HepG2 (cell line): ENCODE results near the gene ITPR1. TPM values are rescaled to one million over a fixed set of nuclear protein-coding genes. Genes with fewer than 3 reads are reported as not detected.
A peak's percentile ranks its signal among the peaks of the same experiment; 100 is the strongest.

ENCODE experiments used
- CC2D1A ChIP-seq: sonication (generic); formaldehyde crosslinking; IDR thresholded peaks from 2 replicates; pipeline ENCODE4 v1.8.1; 2023; ENCODE audit warnings: mild to moderate bottlenecking, missing genetic modification reagents
- CREM ChIP-seq, 2 experiments: sonication (generic) in 1 of 2; formaldehyde crosslinking in 1 of 2; IDR thresholded peaks; 2 replicates each; pipeline versions ENCODE4 v1.4.0 to v1.6.1; 2016 to 2020; ENCODE audit warnings: antibody characterized with exemption in 1 of 2, mild to moderate bottlenecking in 1 of 2, missing genetic modification reagents in 1 of 2
- FOSL2 ChIP-seq: sonication (generic); formaldehyde crosslinking; IDR thresholded peaks from 2 replicates; pipeline ENCODE4 v1.4.0; 2020; ENCODE audit warnings: missing genetic modification reagents
- FOXA1 ChIP-seq, 2 experiments: fragments of 450-650 bp in 1 of 2; sonication (generic) in 1 of 2; formaldehyde crosslinking in 1 of 2; IDR thresholded peaks; 2 replicates each; pipeline versions ENCODE4 v1.4.0 to v1.6.1; 2016 to 2020; ENCODE audit warnings: missing genetic modification reagents in 1 of 2
- HINFP ChIP-seq: sonication (generic); formaldehyde crosslinking; IDR thresholded peaks from 2 replicates; pipeline ENCODE4 v1.4.0; 2020; ENCODE audit warnings: low read depth, mild to moderate bottlenecking, missing genetic modification reagents
- HMG20A ChIP-seq: IDR thresholded peaks from 2 replicates; pipeline ENCODE4 v1.6.1; 2016; ENCODE audit warnings: borderline replicate concordance
- NFIC ChIP-seq: IDR thresholded peaks from 2 replicates; pipeline ENCODE4 v1.6.1; 2012; ENCODE audit warnings: mild to moderate bottlenecking, low read length, inconsistent platforms
- NR2F6 ChIP-seq, 2 experiments: IDR thresholded peaks; 2 replicates each; pipeline ENCODE4 v1.6.1; 2016; ENCODE audit warnings: antibody characterized with exemption in 1 of 2, mild to moderate bottlenecking in 1 of 2
- PBX3 ChIP-seq: sonication (generic); formaldehyde crosslinking; IDR thresholded peaks from 2 replicates; pipeline ENCODE4 v1.8.1; 2023; ENCODE audit warnings: missing genetic modification reagents, inconsistent platforms, borderline replicate concordance
- POGZ ChIP-seq: sonication (generic); formaldehyde crosslinking; IDR thresholded peaks from 2 replicates; pipeline ENCODE4 v1.4.0; 2020; ENCODE audit warnings: mild to moderate bottlenecking, missing genetic modification reagents
- PPARG ChIP-seq: conservative IDR thresholded peaks from 2 replicates; pipeline ENCODE4 v1.6.1; 2016; ENCODE audit warnings: missing biosample characterization, missing genetic modification reagents
- RNF219 ChIP-seq: sonication (generic); formaldehyde crosslinking; IDR thresholded peaks from 2 replicates; pipeline ENCODE4 v1.5.0; 2020; ENCODE audit warnings: mild to moderate bottlenecking, missing genetic modification reagents
- SALL1 ChIP-seq: sonication (generic); formaldehyde crosslinking; IDR thresholded peaks from 2 replicates; pipeline ENCODE4 v1.8.0; 2022; ENCODE audit warnings: mild to moderate bottlenecking, missing genetic modification reagents
- SMAD3 ChIP-seq: sonication (generic); formaldehyde crosslinking; IDR thresholded peaks from 2 replicates; pipeline ENCODE4 v1.4.0; 2020; ENCODE audit warnings: missing genetic modification reagents
- SRSF4 ChIP-seq: fragments of 200-400 bp; formaldehyde crosslinking; IDR thresholded peaks from one replicate; pipeline ENCODE4 v1.6.1; 2018; ENCODE audit warnings: mild to moderate bottlenecking, low read depth, low read length, moderate library complexity; ENCODE audit not compliant: poor library complexity, severe bottlenecking
- TSC22D2 ChIP-seq: sonication (generic); formaldehyde crosslinking; IDR thresholded peaks from 2 replicates; pipeline ENCODE4 v1.5.1; 2020; ENCODE audit warnings: missing genetic modification reagents, mild to moderate bottlenecking, borderline replicate concordance
- ZMYM4 ChIP-seq: sonication (generic); formaldehyde crosslinking; IDR thresholded peaks from 2 replicates; pipeline ENCODE4 v1.8.1; 2023; ENCODE audit warnings: mild to moderate bottlenecking, missing genetic modification reagents
- ZNF414 ChIP-seq: sonication (generic); formaldehyde crosslinking; IDR thresholded peaks from 2 replicates; pipeline ENCODE4 v1.5.0; 2020; ENCODE audit warnings: missing genetic modification reagents
- ZNF576 ChIP-seq: sonication (generic); formaldehyde crosslinking; IDR thresholded peaks from 2 replicates; pipeline ENCODE4 v1.4.0; 2020; ENCODE audit warnings: mild to moderate bottlenecking, missing genetic modification reagents
- ZNF597 ChIP-seq: sonication (generic); formaldehyde crosslinking; IDR thresholded peaks from 2 replicates; pipeline ENCODE4 v1.5.0; 2020; ENCODE audit warnings: missing genetic modification reagents
- ZNF788 ChIP-seq: sonication (generic); formaldehyde crosslinking; IDR thresholded peaks from 2 replicates; pipeline ENCODE4 v1.5.0; 2020; ENCODE audit warnings: mild to moderate bottlenecking, missing genetic modification reagents, borderline replicate concordance
- ZSCAN9 ChIP-seq: IDR thresholded peaks from 2 replicates; pipeline ENCODE4 v1.6.1; 2016; ENCODE audit warnings: borderline replicate concordance
- polyA plus RNA-seq, 8 experiments: library from polyadenylated mRNA; depleted of rRNA in 3 of 8; stranded (reverse) in 7 of 8; unstranded in 1 of 8; fragments of >200 nt; fragmentation: Illumina TruSeq in 4 of 8; extraction: Trizol in 4 of 8; gene quantifications; 2 replicates each; pipeline versions ENCODE4 v1.2.1 to v1.2.3, GENCODE V29; 2011 to 2016; ENCODE audit warnings: low read depth in 4 of 8, missing spikeins in 1 of 8, mixed read lengths in 1 of 8; ENCODE audit not compliant: insufficient read depth in 1 of 8
- total RNA-seq, 5 experiments: library from RNA; depleted of rRNA; stranded (reverse); fragments of >200 nt; fragmentation: Illumina TruSeq; extraction: Trizol; gene quantifications; 2 replicates each; pipeline ENCODE4 v1.2.3, GENCODE V29; 2016; ENCODE audit warnings: low read depth in 1 of 5

ITPR1 gene
- total and polyA plus RNA-seq, 2 of the 13 experiments (the other 11 are each of a cell fraction or from before 2014, with no cell fraction given), result 10.0 to 11.4 TPM

GRCh38 chr3:4748701-4749378 is 255.7 kb downstream of the ITPR1 start (continued):
- TF ChIP-seq ZMYM4 (CRISPR knock-in tag), result peak; percentile 78
- no peak for TF ChIP-seq FOXA1 (IDR thresholded peaks at IDR 0.05)
- TF ChIP-seq FOXA1 (CRISPR knock-in tag; IDR thresholded peaks at IDR 0.05), result 0 out of 2 replicates have a peak, but pooled peaks have one; percentile 13
- TF ChIP-seq CREM (IDR thresholded peaks at IDR 0.05), result 0 out of 2 replicates have a peak, but pooled peaks have one; percentile 21
- TF ChIP-seq CREM (CRISPR knock-in tag; IDR thresholded peaks at IDR 0.05), result no peak
- TF ChIP-seq ZNF414 (CRISPR knock-in tag), result no peak
- no peak for TF ChIP-seq ZNF576 (CRISPR knock-in tag)
- TF ChIP-seq SRSF4, result no peak
- TF ChIP-seq SALL1 (CRISPR knock-in tag), result peak; percentile 80
- TF ChIP-seq FOSL2 (CRISPR knock-in tag), result peak; percentile 69
- no peak for TF ChIP-seq HINFP
- no peak for TF ChIP-seq NR2F6 (IDR thresholded peaks at IDR 0.05)
- TF ChIP-seq NR2F6 (CRISPR knock-in tag; IDR thresholded peaks at IDR 0.05), result peak; percentile 43; the same call in 1 of the 2 replicates
- 0 out of 2 replicates have a peak, but pooled peaks have one; percentile 41 for TF ChIP-seq ZNF788 (CRISPR knock-in tag)
- TF ChIP-seq SMAD3 (CRISPR knock-in tag), result no peak
- TF ChIP-seq ZSCAN9, result no peak
- no peak for TF ChIP-seq PPARG (CRISPR knock-in tag)
- TF ChIP-seq PBX3, result no peak
- no peak for TF ChIP-seq TSC22D2 (CRISPR knock-in tag)
- TF ChIP-seq NFIC, result no peak
- TF ChIP-seq HMG20A, result peak; percentile 42; the same call in 1 of the 2 replicates
- TF ChIP-seq ZNF597 (CRISPR knock-in tag), result no peak
- peak; percentile 61; the same call in 1 of the 2 replicates for TF ChIP-seq POGZ (CRISPR knock-in tag)
- no peak for TF ChIP-seq RNF219 (CRISPR knock-in tag)
- 0 out of 2 replicates have a peak, but pooled peaks have one; percentile 23 for TF ChIP-seq CC2D1A (CRISPR knock-in tag)
